ENCODE measurements around the gene RBMS3.

RBMS3 gene

GRCh38 chr3:29889215-29889614 lies 608.3 kb downstream of the RBMS3 start:
- DNase-seq (ENCODE audit: low read depth in 2 of 2) = no peak

DNA sequence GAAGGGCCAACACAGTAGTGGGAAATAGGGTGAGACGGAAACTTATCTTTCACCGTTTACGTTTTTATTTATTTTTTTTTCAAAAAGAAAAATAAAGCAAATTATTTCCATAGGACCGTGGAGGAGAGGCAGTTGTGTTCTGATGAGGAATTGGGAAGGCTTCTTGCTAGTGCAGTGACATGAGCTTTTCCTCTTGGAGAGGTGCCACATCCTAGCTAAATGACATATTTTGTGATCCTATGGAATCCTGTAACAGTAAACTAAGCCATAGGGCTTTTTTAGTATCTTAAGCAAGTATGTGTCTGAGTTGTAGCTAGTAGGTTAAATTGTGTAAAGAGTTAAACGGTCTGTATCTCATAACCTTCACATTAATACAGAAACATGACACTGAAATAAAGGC lies 609.9 kb downstream of the RBMS3 start:
- no peak for DNase-seq (ENCODE audit: low read depth in 2 of 2)

- no peak for DNase-seq (ENCODE audit: low read depth in 2 of 2)
Measured at GRCh38 chr3:29892976-29893554, 612.2 kb downstream of the RBMS3 start.

- DNase-seq (ENCODE audit: low read depth in 2 of 2) = no peak
Measured at GRCh38 chr3:29896856-29897255, 616.0 kb downstream of the RBMS3 start.

DNA sequence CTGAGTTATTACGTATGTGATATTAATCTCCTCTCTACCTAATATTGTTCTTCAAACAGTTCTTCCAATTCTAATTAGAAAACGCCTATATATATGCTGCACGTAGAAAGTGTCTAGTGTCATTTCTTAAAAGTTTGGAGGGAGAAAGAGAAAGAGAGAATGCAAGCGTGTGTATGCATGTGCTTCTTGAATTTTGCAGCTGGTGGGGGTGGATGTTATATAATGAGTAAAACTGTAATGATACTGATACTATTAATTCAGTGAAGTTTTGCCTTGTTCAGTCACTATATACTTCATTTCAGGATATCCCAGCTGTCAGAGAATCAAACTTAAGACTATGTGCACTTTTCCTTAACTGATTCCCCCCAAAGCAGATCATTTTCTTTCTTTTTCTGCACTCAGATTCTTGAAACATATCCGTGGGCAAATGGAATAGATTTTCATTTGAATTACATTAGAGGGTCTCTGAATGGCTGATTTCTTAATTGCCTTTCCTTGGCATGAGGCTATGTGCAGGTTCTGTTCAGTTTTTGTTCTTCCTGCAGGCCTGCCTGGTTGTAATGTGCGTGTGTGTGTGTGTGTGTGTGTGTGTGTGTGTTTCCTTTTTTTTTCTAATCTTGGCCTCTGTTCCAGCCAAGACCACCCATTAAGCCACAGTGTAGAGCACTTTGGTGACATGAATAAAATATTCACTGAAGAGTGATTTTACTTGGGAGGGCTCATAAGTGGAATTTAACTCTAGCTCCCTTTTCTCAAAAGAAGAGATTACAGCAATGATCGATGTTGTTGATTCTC lies 617.5 kb downstream of the RBMS3 start:
- DNase-seq (ENCODE audit: low read depth in 2 of 2) = no peak

DNA sequence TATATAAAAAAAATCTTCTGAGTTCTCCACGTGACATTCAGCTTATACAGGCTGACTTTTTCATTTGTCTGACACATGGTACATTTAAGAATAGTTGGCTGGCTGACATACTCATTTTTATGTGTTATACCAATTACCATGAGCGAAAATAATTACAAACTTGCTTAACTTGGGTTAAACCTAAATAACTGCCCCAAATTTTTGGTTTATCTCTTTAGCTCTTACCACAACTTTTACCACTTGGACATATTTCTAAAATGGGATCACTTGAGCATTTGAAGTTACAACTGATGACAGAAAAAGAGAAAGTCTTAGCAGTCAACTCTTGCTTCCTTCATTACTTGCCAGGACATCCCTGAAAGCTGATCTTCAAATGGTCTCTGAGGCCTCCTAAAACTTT lies 618.1 kb downstream of the RBMS3 start:
- DNase-seq (ENCODE audit: low read depth in 2 of 2) = no peak

DNA sequence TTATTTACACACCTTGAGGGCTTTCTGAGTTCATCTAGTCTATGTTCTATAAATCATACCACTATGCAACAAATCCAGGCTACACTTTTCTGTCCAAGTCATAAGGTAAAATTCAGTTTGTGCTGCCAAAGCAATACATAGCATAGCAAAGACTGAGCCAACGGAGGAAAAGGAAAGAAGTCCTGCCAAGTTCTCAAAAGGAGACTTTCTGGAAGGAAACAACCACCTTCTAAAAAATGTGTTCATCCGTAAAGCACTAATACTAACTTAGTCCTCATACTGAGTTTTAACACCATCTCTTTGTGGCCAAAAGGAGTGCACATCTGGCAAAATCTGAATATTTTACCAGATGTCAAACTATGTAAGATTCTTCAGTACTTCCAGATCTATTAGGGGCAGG lies 620.2 kb downstream of the RBMS3 start:
- DNase-seq (ENCODE audit: low read depth in 2 of 2) = no peak

DNA sequence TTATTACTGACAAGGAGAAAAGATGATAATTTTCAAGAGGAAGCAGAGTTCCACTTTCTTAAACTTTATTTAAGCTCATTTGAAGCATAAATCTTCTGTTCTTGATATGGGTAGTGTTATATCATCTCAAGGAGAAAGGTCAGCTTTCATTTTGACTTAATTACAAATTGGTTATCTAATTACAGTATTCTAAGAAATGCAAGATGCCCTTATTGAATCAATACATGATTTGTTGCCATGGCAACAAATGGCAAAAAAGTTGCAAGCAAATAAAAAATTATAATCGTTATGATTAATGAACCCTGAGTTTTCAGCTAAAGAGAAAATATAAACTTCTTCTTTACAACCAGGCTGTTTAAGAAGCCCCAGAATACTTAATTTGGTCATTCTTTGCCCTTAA lies 622.7 kb downstream of the RBMS3 start:
- no peak for DNase-seq (ENCODE audit: low read depth in 2 of 2)

DNA sequence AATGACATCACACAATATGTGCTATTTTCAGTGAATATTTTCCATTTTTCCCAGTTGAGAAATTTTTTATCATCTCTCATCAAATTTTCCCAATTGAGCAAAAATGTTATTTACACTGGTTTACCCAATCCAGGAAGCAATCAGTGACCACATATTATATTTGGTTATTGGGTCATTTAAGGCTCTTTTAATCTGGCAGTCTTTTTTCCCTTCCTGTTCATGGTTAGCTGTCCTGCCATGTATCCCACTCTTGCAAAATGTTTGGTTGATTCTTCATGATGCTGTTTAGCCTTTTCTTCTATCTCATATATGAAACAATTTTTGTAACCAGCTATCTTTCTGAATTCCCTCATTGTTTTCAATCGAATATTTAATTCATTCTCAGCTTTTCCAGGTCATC lies 626.0 kb downstream of the RBMS3 start:
- DNase-seq (ENCODE audit: low read depth in 2 of 2) = no peak

DNA sequence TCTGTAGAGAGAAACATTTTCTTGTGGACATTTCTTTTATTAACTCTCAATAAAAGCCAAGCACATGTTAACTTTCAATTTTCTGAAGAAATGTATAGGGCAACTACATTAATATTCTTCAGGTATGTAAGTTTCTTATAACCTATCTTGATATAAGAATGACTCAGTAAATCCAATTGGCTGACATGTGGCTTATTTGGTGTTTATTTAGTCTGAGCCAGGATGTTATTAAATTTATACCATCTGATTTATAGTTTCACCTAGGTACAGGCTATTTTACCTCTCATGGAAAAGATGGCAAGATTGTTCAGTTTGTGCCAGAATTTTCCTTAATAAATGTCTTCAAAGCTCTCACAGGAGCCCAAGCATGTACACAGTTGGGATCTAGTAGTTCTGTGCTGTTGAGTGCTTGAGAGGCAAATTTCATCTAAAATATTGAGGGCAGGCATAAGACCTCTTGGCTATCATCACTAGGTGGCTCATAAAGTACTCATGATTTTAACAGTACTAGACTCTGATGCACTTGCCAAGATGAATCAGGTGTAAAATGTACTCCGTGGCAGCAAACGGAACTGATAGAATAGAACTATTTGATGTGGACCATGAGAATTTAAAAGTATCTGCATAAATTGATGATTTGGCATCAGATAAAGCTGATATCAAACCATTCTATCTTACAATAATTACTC lies 631.9 kb downstream of the RBMS3 start:
- DNase-seq (ENCODE audit: low read depth in 2 of 2) = no peak

DNA sequence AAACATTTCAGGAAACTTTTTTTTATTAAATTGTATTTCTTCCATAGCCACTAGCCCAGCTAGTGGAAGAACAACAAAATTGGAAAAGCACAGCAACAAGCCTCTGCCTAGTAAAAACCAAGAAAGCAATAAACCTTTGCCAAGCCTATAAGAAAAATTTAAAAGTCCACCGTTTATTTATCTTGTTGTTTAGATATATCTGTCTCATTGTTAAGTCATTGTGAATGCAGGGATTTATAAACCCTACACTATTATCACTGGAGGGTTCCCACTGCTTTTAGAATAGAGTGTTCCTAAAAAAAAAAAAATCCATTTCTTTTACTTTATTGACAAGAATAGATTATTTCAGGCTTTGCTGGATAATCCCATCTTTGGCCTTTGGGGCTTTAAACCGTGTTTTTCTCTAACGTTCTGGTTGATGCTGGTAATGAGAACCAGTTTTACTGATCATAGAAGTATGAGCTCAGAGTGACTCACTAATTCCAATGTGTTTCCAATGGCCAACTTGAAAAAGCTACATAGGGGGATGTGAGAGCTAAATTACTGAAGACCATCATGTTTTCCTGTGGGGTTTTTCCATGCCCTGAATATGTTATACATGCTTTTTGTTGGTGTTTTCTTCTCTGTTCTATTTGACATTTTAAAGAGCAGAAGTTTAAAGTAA lies 634.1 kb downstream of the RBMS3 start:
- no peak for DNase-seq (ENCODE audit: low read depth in 2 of 2)

- DNase-seq (ENCODE audit: low read depth in 2 of 2) = no peak
Measured at GRCh38 chr3:29919571-29919970, 638.7 kb downstream of the RBMS3 start.

- DNase-seq (ENCODE audit: low read depth in 2 of 2) = no peak
Measured at GRCh38 chr3:29922992-29923746, 642.3 kb downstream of the RBMS3 start.

DNA sequence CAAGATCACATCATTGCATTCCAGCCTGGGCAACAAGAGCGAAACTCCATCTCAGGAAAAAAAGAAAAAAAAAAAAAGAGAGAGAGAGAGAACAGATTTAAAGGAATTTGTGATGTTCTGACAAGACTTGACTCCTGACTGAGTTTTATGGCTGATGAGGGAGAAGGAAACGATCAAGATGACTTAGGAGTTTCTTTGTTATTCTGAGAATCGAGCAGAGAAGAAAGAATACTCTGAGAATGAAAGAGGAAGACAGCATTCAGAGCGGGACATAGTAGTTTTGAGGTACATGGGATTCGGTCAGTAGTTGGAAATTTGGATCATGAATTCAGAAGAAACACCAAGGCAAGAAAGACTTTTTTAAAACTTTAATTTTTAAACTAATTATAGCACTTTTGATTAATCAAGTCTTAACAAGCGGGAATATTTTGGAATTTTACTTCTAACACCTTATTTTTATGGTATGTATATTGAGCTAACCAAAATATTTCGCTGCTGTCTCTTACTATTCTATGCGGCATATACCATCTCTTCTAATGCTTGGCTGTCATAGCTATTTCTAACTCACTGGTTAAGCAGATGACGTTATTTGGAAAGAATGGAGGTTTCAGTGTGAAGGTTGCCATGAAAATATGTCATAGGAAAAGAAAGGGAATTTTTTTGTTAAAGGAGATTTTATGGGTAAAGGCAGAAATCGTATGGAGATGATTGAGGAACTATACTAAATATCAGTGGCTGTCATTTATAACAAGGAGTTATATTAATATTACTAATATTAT lies 644.1 kb downstream of the RBMS3 start:
- no peak for DNase-seq (ENCODE audit: low read depth in 2 of 2)

- DNase-seq (ENCODE audit: low read depth in 2 of 2) = no peak
Measured at GRCh38 chr3:29926378-29926777, 645.5 kb downstream of the RBMS3 start.

DNA sequence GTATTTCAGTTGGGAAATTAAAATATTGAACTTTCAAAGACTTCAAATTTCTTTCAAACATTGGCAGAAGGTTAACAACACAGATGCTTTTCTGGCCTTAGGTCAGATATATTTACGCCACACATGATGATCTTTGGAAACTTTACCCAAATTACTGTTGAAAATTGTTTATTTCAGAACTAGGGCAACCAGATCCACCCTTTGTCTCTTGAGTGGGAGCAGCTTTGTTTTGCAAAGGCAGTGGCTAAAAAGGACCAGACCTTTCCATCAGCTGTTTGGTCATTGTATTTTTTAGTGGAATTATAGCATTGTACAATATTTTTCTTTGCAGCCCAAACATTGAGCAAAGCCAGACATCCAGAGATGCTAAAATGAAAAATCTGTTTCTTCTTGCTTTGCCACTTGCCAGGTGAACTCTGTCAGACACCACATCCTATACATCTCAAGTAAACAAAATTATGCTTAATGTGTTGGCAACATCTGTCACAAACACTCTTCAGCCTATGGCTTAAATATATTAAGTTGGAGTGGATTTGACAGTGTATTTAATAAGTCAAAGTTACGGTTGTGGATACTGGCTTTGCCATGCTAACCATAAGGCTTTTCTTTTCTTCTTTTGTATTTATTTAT lies 651.9 kb downstream of the RBMS3 start:
- no peak for DNase-seq (ENCODE audit: low read depth in 2 of 2)

DNA sequence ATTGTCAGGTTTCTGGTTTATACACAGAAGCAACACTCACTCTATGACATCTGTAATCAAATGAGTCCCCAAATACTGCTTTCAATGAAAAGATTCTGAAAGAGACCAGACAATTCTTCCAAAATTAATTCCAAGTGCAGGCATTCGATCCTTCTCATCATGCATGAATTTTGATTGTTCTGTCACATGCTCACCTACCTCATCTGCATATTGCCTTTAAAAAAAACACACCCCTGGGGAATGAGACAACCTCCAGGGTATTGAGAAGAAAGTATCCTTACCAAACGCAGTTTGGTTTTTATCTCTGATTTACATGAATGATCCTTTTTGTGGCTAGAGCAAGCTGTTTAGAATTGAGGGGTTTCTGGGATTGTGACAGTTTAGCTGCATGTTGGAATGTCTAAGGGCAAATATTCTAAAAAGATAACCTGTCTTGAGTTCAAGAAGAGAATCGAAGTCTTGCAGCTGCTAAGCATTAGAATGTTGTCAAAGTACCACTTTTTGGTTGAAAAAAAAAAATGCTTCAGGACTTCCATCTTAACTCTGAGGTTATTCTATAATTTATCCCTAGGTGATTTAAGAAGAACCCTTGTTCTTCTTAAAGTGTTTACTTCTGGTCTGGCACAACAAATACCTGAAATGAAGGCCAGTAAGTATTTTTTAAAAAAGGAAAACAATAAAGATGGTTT lies 653.1 kb downstream of the RBMS3 start:
- no peak for DNase-seq (ENCODE audit: low read depth in 2 of 2)

DNA sequence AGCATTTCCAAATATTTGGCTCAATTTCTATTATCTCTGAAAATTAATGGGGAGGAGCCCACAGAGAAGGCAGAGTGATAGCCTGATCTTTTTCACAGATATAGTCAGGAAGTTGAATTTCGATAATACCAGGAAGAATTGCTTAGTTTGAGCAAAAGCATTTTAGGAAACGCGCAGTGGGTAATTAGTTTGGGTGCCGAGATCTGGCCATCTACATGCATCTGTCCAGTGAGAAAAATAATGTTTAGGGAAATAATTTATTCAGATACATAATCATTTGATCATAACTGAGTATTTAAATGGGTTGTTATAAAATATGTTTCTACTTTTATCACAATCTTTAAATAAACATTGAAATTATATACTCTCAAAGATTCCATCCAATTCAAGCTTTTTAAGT lies 653.9 kb downstream of the RBMS3 start:
- no peak for DNase-seq (ENCODE audit: low read depth in 2 of 2)

DNA sequence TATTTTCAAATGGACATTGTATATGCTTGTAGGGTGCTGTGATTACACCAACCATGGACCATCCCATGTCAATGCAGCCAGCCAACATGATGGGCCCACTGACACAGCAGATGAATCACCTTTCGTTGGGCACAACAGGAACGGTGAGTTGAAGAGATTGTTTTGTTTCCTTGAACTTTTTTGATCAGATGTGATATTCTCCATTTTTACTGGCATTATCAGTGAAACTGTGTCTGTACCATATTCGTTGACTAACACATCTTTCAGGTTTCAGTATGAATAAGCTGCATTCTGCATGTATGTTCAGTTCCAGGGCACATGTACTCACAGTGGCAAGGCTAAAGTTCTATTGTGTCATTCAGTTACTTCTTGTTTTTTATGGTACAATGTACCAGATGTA lies 655.2 kb downstream of the RBMS3 start:
- DNase-seq (ENCODE audit: low read depth in 2 of 2) = no peak

DNA sequence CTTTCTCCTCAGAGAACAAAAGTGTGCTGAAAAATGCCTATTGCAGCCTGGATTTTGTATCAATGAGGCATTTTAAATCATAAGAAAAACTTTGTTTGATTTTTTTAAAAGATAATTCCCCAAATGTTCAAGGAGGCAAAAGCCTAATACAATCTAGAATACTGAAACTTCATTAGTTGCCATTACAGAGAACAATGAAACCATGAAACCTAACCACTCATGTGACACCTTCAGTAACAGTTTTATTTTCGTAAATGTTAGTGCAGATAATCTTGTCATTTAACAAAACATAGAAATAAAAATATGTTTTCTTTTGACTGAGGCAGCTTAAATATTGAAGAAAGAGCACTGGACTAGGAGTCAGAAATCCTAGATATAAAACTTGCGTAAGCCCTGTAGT lies 655.9 kb downstream of the RBMS3 start:
- DNase-seq (ENCODE audit: low read depth in 2 of 2) = no peak

Measured in activated CD8-positive, alpha-beta memory T cell treated with anti-CD3 and anti-CD28 coated beads for 4 hours (primary cell).